NT2/D1 (cell line): ENCODE data around the gene RGS19.
"Not testable (repeated sequence)": the region's sequence is repeated elsewhere in the genome, so short reads cannot be mapped to it uniquely, and the experiment has no call there.

Experiments used
- SUZ12 ChIP-seq: IDR thresholded peaks from 2 replicates; pipeline ENCODE4 v1.6.1; 2011; ENCODE audit not compliant: insufficient read length, insufficient read depth; ENCODE audit errors: extremely low read depth
- YY1 ChIP-seq: IDR thresholded peaks from 2 replicates; pipeline ENCODE4 v1.6.1; 2011; ENCODE audit not compliant: insufficient read length, insufficient read depth
- ZNF274 ChIP-seq: IDR thresholded peaks from 2 replicates; pipeline ENCODE4 v1.6.1; 2011; ENCODE audit warnings: mild to moderate bottlenecking, low read depth, low read length

DNA sequence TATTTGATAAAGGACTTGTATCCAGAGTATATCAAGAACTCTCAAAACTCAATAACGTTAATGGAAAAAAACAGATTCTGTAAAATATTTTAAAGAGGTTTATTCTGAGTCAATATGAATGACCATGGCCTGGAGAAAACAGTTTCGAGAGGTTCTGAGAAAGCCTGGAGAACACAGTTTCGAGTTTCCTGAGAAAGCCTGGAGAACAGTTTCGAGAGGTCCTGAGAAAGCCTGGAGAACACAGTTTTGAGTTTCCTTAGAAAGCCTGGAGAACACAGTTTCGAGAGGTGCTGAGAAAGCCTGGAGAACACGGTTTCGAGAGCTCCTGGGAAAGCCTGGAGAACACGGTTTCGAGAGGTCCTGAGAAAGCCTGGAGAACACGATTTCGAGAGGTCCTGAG, 43.6 kb upstream of the RGS19 start:
- not testable (repeated sequence) for TF ChIP-seq ZNF274, SUZ12, YY1
